Measurements from ENCODE around the gene LGALS1.
A peak's percentile ranks its signal among the peaks of the same experiment; 100 is the strongest.
"Not testable (repeated sequence)": the region's sequence is repeated elsewhere in the genome, so short reads cannot be mapped to it uniquely, and the experiment has no call there.

LGALS1 gene

DNA sequence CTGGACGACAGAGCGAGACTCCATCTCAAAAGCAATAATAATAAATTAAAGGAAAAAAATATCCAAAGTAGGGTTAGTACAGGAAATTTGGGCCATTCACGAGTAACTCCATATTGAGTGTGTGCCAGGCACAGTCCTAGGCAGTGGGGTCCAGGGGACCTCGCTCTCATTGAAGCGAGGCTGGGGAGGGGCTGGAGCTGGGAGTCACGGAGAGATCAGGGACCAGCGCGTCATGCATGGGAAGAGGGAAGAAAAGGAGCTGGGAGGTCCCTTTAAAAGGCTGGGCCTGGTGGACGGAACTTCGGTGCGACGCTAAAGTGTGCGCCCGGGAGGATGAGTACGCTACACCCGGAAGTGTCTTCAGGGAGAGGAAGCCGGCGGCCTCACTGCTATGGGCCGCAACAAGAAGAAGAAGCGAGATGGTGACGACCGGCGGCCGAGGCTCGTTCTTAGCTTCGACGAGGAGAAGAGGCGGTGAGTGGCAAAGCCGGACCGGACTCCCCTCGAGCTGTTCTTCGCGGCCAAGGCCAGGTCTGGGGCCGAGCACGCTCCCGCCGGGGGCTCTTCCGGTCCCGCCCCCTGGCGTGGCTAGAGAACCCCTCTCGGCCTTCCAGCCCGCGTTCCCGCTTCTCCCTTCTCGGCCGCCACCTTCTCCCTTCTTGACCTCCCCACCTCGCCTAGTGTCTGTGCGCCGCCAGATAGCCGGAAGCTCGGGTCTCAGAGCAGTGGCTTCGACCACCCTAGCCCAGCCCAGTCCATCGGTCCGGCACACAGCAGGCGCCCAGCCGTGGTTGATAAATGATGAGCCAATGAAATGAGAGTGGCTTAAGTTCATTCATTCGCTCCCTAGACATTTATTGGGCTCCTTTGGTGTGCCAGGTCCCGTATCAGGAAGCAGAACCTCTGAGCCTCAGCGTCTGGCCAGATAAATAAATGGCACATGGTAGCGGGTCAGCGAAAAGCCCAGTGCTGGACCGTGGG, 10.9 kb downstream of the LGALS1 start, which contains the start of gene NOL12:
Gene NOL12 (plus strand): TSS at position 342 of the 981 bp plus-strand sequence. CDS start 50 bp downstream, at position 392.
- peak; percentile 54 to 59 for DNase-seq (ENCODE audit: low read depth in 2 of 2)

DNA sequence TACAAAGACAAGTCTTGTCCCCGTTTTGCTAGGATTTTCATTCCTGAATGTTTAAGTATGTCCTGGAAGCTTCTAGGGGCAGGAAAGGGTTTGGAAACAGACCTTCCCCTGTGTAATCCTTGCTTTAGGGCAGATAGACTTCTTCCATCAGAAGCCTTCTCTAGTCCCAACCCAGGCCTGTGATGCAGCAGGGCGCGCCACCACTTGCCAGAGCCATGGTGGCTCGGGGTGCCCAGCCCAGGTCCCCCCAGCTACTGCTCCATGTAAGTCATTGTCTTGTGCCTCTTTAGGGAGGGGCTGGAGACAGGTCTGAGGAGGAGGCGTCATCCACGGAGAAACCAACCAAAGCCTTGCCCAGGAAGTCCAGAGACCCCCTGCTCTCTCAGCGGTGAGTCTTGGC, 15.0 kb downstream of the LGALS1 start:
- no peak for DNase-seq (ENCODE audit: low read depth in 2 of 2)

DNA sequence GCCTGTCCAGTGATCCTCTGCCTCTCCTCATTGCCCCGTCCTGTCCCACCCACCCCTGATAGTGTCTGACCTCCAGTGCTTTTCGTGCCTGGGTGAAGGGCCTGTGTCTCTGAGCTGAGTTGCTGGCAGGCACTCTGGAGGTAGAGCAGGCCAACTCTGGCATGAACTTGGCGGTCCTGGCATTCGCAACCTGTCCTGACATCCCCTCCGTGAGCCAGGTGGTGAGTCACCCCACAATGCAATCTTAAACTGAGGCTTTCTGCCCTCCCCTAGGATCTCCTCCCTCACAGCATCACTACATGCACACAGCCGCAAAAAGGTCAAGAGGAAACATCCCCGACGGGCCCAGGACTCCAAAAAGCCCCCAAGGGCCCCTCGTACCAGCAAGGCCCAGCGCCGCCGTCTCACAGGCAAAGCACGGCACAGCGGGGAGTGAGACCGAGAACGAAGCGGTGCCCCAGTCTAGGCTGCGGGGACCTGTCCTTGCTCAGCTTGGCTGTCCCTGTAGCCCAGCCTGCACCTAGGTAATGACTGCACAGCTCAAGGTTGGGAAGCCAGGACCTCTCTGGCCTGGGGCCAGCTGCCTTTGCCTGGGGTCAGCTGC, 15.6 kb downstream of the LGALS1 start:
- no peak for DNase-seq (ENCODE audit: low read depth in 2 of 2)

DNA sequence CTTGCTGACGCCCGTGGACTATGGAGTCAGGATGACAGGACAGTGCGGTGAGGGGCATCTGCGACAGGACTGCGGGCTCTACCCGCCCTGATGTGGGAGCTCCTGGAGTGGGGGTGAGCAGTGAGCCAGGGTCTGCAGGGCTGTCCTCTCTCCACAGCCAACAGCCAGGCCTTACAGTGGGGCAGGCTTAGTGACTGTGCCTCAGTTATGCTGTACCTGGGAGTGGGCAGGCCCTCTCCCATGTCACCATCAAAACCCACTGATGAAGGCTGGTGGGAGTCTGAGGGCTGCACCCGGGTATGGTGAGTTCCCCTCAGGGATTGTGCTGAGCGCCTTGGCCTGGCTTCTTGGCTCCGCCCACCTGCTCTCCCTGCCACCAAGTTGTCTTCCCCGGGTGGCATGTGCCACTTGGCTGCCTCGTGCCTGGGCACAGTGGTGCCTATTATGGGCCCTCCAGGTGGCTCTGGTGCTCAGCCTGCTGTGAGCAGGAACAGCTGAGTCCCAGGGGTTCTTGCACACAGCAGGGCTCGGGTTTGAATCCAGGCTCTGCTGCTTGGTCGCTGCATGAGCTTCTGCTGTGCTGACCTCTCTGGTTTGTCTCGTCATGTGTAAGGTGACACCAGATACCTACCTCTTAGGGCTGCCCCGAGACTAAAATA, 17.3 kb downstream of the LGALS1 start:
- no peak for DNase-seq (ENCODE audit: low read depth in 2 of 2)

DNA sequence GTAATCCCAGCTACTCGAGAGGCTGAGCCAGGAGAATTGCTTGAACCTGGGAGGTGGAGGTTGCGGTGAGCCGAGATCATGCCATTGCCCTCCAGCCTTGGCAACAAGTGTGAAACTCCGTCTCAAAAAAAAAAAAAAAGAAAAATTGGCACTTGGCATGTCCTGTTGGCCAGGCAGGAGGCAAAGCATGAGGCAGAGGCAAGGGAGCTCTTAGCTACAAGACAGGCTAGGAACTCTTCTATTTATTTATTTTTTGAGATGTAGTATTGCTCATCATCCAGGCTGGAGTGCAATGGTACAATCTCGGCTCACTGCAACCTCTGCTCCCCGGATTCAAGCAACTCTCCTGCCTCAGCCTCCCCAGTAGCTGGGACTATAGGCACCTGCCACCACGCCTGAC, 18.7 kb downstream of the LGALS1 start:
- not testable (repeated sequence) for DNase-seq (ENCODE audit: low read depth in 2 of 2)

DNA sequence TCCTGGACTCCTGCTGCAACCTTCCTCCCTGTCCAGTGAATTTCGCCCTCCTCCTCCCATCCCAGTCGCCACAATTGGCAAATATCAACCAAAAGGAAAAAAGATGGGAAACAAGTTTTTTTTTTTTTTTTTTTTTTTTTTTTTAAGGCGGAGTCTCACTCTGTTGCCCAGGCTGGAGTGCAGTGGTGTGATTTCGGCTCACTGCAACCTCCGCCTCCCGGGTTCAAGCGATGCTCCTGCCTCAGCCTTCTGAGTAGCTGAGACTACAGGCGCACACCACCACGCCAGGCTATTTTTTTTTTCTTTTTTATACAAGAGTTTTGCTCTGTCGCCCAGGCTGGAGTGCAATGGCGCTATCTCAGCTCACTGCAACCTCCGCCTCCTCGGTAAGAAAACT, 20.8 kb downstream of the LGALS1 start:
- DNase-seq (ENCODE audit: low read depth in 2 of 2), result not testable (repeated sequence)

DNA sequence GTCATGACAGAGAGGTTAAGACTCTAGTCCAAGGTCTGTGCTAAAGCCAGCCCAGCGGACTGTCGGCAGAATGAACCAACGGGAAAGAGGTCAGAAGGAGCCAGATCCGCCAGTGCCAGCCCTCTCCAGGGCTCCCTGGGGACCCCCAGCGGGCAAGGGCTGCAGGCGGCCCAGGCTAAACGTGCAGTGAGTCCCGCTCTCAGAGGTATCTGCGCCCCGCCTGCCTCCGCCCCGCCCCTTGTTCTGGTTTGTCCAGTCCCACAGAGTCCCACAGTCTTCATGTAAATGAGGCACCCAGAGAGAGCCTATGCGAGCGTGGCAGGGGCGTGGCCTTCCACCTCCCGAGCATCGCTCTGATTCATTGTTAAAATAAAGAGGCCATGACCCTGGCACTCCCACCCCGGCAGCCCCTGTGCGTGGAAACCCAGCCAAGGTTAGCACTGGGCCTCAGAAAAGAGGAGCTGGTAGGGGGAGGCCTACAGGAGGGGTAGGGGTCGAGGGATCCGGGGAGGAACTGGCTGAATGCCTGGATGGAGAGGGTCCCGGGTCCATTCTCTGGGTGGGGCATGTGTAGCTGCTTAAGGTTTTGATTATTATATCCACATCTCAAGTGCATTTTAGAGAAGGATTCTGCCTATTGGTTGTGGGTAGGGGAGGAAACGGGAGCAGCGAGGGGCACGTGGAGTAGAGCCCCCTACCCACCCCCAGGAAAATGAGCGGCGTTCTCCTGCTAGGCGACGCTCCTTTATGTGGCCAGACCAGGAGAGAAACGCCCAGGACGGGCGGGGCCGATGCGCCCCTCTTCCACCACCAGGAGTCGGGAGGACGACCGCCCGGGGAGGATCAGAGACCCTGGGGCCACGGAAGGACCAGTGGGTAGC, 21.5 kb downstream of the LGALS1 start, which contains the start of gene TRIOBP:
Gene TRIOBP (plus strand): TSS at position 392 of the 881 bp plus-strand sequence. CDS start 4,318 bp downstream, outside the sequence.
- peak; percentile 64 to 68 for DNase-seq (ENCODE audit: low read depth in 2 of 2)

DNA sequence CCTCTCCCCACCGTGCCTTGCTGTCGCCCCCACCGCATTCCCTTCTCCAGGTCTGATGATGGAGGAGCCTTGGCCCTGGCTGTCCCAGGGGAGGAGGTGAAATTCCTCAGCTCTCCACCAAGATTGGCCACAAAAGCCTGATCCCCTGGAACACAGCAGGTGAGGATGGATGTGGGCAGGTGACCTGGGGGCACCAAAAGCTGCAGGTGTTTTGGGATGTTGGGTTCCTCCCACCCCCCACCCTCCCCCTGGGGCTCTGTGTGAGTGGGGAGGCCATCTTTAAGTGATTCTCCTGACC, 22.1 kb downstream of the LGALS1 start:
- no peak for DNase-seq (ENCODE audit: low read depth in 2 of 2)

DNA sequence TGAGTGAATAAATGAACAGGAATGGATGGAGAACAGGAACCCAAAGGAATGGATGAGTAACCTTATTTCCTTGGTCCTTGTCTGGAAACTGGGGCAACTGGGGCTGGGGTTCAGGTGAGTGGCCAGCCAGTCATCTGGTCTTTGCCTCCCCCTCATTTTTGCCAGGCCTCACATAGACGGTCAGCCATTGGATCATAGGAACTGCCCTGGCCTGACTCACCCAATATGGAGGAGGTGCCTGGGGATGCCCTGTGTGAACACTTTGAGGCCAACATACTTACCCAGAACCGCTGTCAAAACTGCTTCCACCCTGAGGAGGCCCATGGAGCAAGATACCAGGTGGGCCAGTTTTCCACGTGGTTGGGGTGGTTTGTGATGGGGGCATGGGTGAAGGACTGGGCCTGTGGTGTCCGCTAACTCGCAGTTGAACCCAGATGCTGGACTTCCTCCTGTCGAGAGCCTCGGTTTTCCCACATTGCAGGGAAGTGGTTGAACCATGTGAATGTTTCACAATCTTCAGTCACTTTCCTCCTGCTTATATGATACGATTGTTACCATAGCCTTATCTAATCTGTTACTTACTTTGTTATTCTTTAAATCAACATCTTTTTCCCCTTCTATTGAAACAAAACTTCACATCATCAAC, 25.8 kb downstream of the LGALS1 start:
- DNase-seq (ENCODE audit: low read depth in 2 of 2), result no peak

DNA sequence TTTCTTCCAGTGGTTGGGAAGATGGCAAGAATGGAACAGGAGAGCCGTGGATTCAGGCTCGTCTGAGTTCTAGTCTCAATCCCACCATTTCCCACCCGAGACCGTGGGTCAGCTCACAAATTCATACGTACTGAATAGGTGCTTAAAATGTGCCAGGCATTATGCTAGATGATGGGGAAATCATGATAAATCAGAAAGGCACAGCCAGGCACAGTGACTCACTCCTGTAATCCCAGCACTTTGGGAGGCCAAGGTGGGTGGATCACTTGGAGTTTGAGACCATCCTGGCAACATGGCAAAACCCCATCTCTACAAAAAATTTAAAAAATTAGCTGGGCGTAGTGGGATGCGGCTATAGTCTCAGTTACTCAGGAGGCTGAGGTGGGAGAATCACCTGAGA, 28.5 kb downstream of the LGALS1 start:
- DNase-seq (ENCODE audit: low read depth in 2 of 2), result no peak

DNA sequence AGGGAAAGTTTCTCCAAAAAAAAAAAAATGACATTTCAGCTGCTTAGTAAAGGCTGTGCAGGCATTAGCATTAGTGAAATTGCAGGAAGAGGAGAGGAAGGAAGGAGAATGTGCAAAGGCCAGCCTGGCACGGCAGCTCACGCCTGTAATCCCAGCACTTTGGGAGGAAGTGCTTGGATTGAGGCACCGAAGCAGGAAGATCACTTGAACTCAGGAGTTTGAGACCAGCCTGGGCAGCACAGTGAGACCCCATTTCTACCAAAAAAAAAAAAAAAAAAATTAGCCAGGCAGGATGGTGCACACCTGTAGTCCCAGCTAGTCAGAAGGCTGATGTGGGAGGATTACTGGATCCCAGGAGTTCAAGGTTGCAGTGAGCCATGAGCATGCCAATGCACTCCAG, 29.2 kb downstream of the LGALS1 start:
- no peak for DNase-seq (ENCODE audit: low read depth in 2 of 2)

DNA sequence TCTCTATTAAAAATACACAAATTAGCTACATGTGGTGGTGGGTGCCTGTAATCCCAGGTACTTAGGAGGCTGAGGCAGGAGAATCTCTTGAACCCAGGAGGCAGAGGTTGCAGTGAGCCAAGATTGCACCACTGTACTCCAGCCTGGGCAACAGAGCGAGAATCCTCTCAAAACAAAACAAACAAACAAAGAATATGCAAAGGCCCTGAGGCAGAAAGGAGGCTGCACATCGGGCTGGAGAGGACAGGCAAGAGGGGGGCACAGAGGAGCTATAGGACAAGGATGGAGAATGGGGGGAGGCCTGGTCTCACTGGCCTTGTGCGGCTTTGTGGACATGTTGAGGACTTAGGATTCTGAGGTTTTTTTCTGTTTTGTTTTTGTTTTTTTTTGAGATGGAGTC, 29.8 kb downstream of the LGALS1 start:
- DNase-seq (ENCODE audit: low read depth in 2 of 2), result no peak

DNA sequence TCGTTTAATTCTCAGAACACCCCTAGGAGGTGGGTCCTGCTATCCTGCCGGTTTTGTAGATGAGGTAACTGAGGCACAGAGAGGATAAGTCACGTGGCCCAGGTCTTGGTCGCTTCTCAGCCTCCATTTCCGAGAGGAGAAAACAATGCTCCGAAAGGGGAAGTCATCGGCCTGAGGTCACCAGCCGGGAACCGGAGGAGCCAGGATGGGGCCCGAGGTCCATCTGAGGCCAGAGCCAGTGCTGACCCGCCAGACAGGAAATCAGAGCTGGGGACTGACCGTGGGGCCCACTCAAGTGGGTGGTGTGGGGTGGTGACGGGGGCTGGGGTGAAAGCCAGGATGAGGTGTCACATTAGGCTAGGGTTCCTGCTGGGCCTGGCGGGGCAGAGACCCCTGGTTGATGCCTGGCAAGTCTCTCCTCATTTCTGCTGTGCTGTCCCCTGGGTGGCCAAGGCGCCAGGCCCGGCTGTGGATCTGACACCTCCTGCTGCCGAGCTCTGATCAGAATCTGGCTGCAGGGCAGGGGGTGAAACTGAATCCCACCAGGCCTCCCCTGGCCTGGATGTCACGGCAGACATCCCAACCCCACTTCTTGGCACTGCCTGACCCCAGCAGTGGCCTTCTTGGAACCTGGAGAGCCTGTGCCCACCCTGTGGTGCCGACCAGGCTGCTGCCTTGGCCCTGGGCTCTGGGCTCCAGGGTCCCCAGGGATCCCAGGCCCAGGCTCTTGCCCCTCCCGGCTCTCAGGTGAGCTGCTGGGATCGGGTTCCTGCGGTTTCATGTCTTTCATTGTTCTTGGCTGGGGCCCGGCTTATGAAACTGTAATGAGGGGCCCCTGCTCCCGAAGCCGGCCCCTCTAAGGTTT, 33.4 kb downstream of the LGALS1 start:
- no peak for DNase-seq (ENCODE audit: low read depth in 2 of 2)

DNA sequence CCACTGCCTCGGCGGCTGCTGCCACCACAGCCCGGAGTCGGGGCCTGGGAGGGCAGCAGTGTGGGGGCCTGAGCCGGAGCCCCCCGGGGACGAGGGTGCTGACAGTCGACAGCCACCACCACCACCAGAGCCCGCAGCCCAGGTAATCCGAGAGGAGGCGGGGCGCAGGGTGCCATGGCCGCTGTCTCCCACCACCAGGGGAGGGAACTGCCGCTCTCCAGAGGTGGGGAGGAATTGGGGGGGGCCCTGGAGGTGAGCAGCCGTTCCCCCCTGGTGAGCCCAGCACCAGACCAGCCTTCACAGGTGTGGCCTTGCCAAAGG, 34.0 kb downstream of the LGALS1 start:
- no peak for DNase-seq (ENCODE audit: low read depth in 2 of 2)

DNA sequence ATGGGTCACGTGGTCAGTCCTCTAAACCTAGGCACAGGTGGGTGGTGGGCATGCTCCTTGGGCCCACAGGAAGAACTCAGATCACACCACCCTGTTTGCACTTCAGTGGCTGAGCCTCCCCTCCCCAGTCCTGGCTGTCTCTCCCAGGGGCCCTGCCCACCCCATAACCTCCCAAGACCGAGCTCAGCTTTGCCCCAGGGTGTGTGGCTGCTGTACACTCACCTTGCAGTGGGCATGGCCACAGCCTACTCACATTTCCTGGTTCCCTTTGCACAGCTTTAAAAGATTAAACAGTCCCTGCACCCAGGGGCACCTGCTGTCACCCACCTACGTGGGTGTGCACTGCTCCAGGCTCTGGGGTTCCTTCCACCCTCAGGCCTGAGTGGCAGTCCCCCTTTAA, 35.2 kb downstream of the LGALS1 start:
- no peak for DNase-seq (ENCODE audit: low read depth in 2 of 2)

DNA sequence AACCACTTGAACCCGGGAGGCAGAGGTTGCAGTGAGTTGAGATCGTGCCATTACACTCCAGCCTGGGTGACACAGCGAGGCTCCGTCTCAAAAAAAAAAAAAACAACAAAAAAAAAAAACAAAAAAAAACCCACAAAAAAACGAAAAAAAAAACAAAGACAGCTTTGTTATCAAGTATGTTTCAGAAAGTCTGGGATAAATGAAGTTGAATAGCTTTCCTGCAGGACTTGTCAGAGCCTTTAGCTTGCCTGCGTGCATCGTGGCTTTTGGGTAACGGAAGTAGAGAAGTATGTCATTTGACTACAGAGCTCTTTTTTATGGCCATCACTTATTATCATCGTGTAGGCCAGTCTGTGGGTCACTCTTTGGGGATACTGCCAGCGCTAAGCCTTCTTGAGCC, 36.1 kb downstream of the LGALS1 start:
- no peak for DNase-seq (ENCODE audit: low read depth in 2 of 2)

DNA sequence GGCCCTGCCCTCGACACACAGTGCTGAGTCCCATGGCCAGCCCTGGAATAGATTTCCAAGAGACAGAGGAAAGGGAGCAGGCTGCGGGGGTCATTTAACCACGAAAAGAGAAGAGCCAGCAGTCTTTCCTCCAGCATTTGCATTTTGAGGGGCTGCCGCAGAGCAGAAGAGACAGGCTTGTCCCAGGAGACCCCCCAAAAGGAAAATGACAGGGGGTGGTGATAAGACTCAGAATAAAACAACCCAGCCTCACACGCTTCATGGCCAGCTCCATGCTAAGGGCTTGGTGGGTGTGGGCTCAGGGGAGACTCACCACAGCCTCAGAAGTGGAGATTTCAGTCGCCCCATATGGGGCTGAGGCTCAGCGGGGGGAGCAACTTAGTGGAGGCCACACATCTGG, 38.3 kb downstream of the LGALS1 start:
- no peak for DNase-seq (ENCODE audit: low read depth in 2 of 2)

DNA sequence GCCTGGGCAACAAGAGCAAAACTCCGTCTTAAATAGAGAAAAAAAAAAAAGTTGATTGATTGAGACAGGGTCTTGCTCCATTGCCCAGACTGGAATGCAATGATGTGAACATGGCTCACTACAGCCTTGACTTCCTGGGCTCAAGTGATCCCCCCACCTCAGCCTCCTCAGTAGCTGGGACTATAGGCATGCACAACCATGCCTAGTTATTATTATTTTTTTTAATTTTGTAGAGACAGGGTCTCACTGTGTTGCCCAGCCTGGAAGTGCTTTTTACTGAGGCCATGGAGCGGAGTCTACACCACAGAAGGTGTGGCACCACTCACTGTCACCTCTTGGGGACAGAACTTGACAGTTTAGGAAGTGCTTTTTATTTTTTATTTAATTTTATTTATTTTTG, 39.2 kb downstream of the LGALS1 start:
- DNase-seq (ENCODE audit: low read depth in 2 of 2), result no peak

DNA sequence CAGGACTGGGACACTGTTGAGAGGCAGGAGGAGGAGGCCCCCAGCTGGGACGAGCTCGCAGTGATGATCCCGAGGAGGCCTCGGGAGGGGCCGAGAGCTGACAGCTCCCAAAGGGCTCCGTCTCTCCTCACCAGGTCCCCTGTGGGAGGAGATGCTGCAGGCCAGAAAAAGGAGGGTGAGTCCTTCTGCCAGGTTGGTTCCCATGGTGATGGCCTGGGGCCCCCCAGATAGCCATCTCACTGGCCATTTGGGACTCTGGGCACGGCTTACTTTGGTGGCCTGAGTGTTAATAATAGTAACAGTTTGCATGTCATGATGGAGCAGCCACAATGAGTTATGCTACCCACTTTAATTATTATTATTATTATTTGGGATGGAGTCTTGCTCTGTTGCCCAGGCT, 40.3 kb downstream of the LGALS1 start:
- no peak for DNase-seq (ENCODE audit: low read depth in 2 of 2)

DNA sequence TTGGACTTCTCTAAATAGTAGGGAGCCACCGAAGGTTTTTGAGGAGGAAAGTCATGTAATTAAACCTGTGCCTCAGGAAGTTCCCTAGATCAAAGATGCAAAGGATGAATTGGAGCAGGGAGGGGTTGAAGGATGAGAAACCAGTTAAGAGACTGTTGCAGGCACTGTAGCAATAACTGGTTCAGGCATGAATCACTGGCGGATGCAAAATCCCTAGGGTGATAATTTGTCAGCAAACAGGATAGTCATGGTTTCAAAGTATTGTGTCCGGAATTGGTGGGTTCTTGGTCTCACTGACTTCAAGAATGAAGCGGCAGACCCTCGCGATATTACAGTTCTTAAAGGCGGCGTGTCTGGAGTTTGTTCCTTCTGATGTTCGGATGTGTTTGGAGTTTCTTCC, 41.3 kb downstream of the LGALS1 start:
- DNase-seq (ENCODE audit: low read depth in 2 of 2), result no peak
